Adipocyte (in vitro differentiated cells): ENCODE measurements around the gene MRTFA.
"Not testable (repeated sequence)": the region's sequence is repeated elsewhere in the genome, so short reads cannot be mapped to it uniquely, and the experiment has no call there.

Experiments used
- DNase-seq: peaks from one replicate; pipeline ENCODE4 v3.0.0-alpha.2; 2015; ENCODE audit warnings: low read depth
- H3K27me3 ChIP-seq: replicated peaks from 2 replicates; pipeline ENCODE4 v1.7.0; 2013; ENCODE audit warnings: mild to moderate bottlenecking, low read length, moderate library complexity; ENCODE audit not compliant: control insufficient read depth, insufficient read depth
- H3K36me3 ChIP-seq: 2 replicates; pipeline ENCODE4 v1.7.0; 2013; ENCODE audit warnings: low read length, mild to moderate bottlenecking, moderate library complexity; ENCODE audit not compliant: control insufficient read depth, insufficient read depth, severe bottlenecking
- H3K4me1 ChIP-seq: 2 replicates; pipeline ENCODE4 v1.7.0; 2013; ENCODE audit warnings: mild to moderate bottlenecking, low read length, moderate library complexity; ENCODE audit not compliant: control insufficient read depth, insufficient read depth
- H3K4me3 ChIP-seq: 2 replicates; pipeline ENCODE4 v1.7.0; 2013; ENCODE audit warnings: mild to moderate bottlenecking, low read length, moderate library complexity
- H3K9ac ChIP-seq: 2 replicates; pipeline ENCODE4 v1.7.0; 2013; ENCODE audit warnings: mild to moderate bottlenecking, low read length, moderate library complexity
- H3K9me3 ChIP-seq: 2 replicates; pipeline ENCODE4 v1.7.0; 2013; ENCODE audit warnings: mild to moderate bottlenecking, low read length, moderate library complexity; ENCODE audit not compliant: control insufficient read depth

Gene MRTFA

GRCh38 chr22:40656651-40657050, 20.1 kb upstream of the MRTFA start:
- not testable (repeated sequence) for H3K4me3 ChIP-seq, H3K9ac ChIP-seq, H3K27me3 ChIP-seq, DNase-seq, H3K9me3 ChIP-seq, H3K36me3 ChIP-seq
- peaks cover 31% of the 10 kb centered on the region for H3K4me1 ChIP-seq

GRCh38 chr22:40655941-40656340, 19.4 kb upstream of the MRTFA start:
- not testable (repeated sequence) for H3K9me3 ChIP-seq, H3K36me3 ChIP-seq, H3K9ac ChIP-seq, H3K4me3 ChIP-seq, H3K27me3 ChIP-seq, DNase-seq
- H3K4me1 ChIP-seq = peaks cover 36% of the 10 kb centered on the region

GRCh38 chr22:40654522-40655167, 18.1 kb upstream of the MRTFA start:
- no peaks in the 10 kb centered on the region for H3K27me3 ChIP-seq
- peak; percentile 69 for DNase-seq

GRCh38 chr22:40653361-40653760, 16.8 kb upstream of the MRTFA start:
- DNase-seq = no peak
- no peaks in the 10 kb centered on the region for H3K9me3 ChIP-seq
- no peaks in the 10 kb centered on the region for H3K27me3 ChIP-seq
- no peak overlapping the region for H3K9ac ChIP-seq
- peaks cover 35% of the 10 kb centered on the region for H3K4me1 ChIP-seq
- H3K36me3 ChIP-seq = no peaks in the 10 kb centered on the region
- no peak overlapping the region for H3K4me3 ChIP-seq

More at GRCh38 chr22:40654522-40655167, 18.1 kb upstream of the MRTFA start:
- Histone ChIP-seq H3K9ac (peak overlapping the region; percentile 84), H3K4me1 (peaks cover 35% of the 10 kb centered on the region), H3K9me3 (no peaks in the 10 kb centered on the region), H3K4me3 (peak overlapping the region; percentile 35), H3K36me3 (no peaks in the 10 kb centered on the region)

- Histone ChIP-seq H3K36me3 (no peaks in the 10 kb centered on the region), H3K4me3 (peak overlapping the region; percentile 86), H3K4me1 (peaks cover 35% of the 10 kb centered on the region), H3K27me3 (no peaks in the 10 kb centered on the region), H3K9ac (peak overlapping the region; percentile 96), H3K9me3 (no peaks in the 10 kb centered on the region)
- DNase-seq = peak; percentile 99
Observed at GRCh38 chr22:40651563-40652501, 15.3 kb upstream of the MRTFA start.

DNA sequence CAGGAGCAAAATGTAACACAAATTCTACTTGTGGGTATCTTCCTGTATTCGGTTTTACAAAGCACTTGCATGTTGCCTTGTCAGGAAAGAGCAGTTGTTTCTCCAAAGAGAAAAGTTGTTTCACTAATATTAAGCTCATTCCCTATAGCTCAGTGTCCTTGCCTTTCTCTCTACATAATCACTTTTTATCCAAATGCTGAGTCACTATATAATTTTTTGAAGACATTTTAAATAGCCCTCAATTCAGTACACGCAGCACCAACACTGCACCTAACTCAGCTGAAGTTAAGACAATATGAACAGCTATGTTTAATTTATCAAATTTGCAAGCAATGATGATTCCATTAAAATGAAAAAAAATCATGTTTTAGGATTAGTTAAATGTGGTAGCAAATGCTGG, 14.5 kb upstream of the MRTFA start:
- H3K9me3 ChIP-seq = no peaks in the 10 kb centered on the region
- H3K36me3 ChIP-seq = no peaks in the 10 kb centered on the region
- peak overlapping the region; percentile 96 for H3K9ac ChIP-seq
- H3K4me3 ChIP-seq = peak overlapping the region; percentile 86
- no peak for DNase-seq
- H3K4me1 ChIP-seq = peaks cover 35% of the 10 kb centered on the region
- H3K27me3 ChIP-seq = no peaks in the 10 kb centered on the region

GRCh38 chr22:40648386-40648785, 11.9 kb upstream of the MRTFA start:
- Histone ChIP-seq H3K9me3 (no peaks in the 10 kb centered on the region), H3K36me3 (no peaks in the 10 kb centered on the region), H3K9ac (no peak overlapping the region), H3K4me3 (no peak overlapping the region), H3K27me3 (no peaks in the 10 kb centered on the region), H3K4me1 (peaks cover 16% of the 10 kb centered on the region)
- DNase-seq = no peak

- H3K4me1 ChIP-seq = no peaks in the 10 kb centered on the region
- H3K36me3 ChIP-seq = no peaks in the 10 kb centered on the region
- no peaks in the 10 kb centered on the region for H3K27me3 ChIP-seq
- H3K9me3 ChIP-seq = no peaks in the 10 kb centered on the region
- DNase-seq = no peak
- no peak overlapping the region for H3K4me3 ChIP-seq
- H3K9ac ChIP-seq = peak overlapping the region; percentile 69
Observed at GRCh38 chr22:40645579-40646197, 9.2 kb upstream of the MRTFA start.

GRCh38 chr22:40642316-40642715, 5.8 kb upstream of the MRTFA start:
- peaks cover 6% of the 10 kb centered on the region for H3K4me1 ChIP-seq
- no peak for DNase-seq

GRCh38 chr22:40641269-40641668, 4.8 kb upstream of the MRTFA start:
- H3K9me3 ChIP-seq = no peaks in the 10 kb centered on the region
- H3K4me3 ChIP-seq = no peak overlapping the region
- H3K9ac ChIP-seq = no peak overlapping the region
- no peak for DNase-seq
- H3K4me1 ChIP-seq = peaks cover 6% of the 10 kb centered on the region
- H3K27me3 ChIP-seq = no peaks in the 10 kb centered on the region
- H3K36me3 ChIP-seq = no peaks in the 10 kb centered on the region

More at GRCh38 chr22:40642316-40642715, 5.8 kb upstream of the MRTFA start:
- H3K9me3 ChIP-seq = no peaks in the 10 kb centered on the region
- H3K36me3 ChIP-seq = no peaks in the 10 kb centered on the region
- no peak overlapping the region for H3K4me3 ChIP-seq
- H3K27me3 ChIP-seq = no peaks in the 10 kb centered on the region
- H3K9ac ChIP-seq = no peak overlapping the region

GRCh38 chr22:40638261-40638660, 1.7 kb upstream of the MRTFA start:
- H3K36me3 ChIP-seq = no peaks in the 10 kb centered on the region
- H3K4me1 ChIP-seq = peaks cover 22% of the 10 kb centered on the region
- H3K27me3 ChIP-seq = no peaks in the 10 kb centered on the region
- no peaks in the 10 kb centered on the region for H3K9me3 ChIP-seq
- DNase-seq = no peak
- H3K4me3 ChIP-seq = no peak overlapping the region
- H3K9ac ChIP-seq = no peak overlapping the region
